MV-4-11 (cell line): ENCODE measurements around the gene HNRNPM.
"Not testable (repeated sequence)": the region's sequence is repeated elsewhere in the genome, so short reads cannot be mapped to it uniquely, and the experiment has no call there.

Experiments
- DNase-seq: peaks from one replicate; lab custom pipeline; 2025; lab: John Stamatoyannopoulos, UW

The HNRNPM gene

GRCh38 chr19:8444677-8445487 lies at the start of gene HNRNPM:
Gene HNRNPM, plus strand, starts transcription at chr19:8444975. Its CDS starts 24 bp downstream, at chr19:8444999.
- DNase-seq: peak; percentile 99

DNA sequence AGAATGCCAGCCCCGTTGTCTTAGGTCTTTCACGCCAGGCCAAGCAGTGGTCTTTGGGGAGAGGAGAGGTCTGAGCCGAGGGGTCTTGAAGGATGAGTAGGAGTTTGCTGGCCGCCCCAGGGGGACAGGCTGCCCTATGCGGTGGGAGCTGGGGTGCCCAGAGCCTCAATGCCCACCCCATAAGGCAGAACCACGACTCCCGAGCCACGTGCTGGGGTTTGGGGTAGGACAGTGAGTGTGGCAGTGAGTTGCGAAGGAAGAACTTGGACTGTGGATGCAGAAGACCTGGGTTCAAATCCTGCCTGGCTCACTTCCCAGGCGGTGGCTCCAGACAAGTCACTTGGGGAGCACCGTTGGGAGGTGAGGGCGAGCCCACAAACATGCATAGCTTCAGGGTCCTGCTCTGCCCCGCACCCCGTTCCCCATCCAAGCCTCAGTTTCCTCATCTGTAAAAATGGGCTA lies 49.1 kb upstream of the HNRNPM start:
- DNase-seq: no peak

- no peak for DNase-seq
These were observed 48.6 kb upstream of the HNRNPM start for GRCh38 chr19:8396185-8396562.

- DNase-seq: peak; percentile 52
These were observed 48.1 kb upstream of the HNRNPM start for GRCh38 chr19:8396563-8397203.

- DNase-seq: no peak
These were observed 47.5 kb upstream of the HNRNPM start for GRCh38 chr19:8397271-8397670.

DNA sequence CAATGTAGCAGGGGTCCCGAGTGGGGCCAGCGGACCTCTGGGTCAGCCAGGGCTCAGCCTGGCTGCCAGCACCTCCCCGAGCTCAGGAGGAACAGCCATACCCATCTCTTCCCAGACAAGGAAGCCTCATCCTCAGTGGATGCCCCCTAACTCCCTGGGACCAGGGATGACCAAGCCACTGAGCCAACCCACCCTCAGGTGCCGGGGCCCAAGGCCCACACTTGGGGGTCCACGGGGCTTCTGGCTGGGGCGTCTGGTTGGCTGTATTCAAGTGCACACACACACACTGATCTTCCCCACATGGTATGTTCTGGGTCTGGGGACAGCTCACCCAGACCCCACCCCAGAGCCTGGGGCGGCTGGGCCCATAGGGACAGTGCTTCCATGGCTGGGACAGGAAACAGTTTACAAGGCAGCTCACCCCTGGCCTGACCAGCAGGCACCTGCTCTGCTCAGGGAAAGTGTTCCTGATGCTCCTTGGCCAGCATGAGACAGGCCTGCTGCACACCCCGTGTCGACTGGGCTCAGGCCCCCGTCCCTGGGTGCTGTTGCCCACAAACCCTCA lies 46.9 kb upstream of the HNRNPM start:
- DNase-seq: no peak

- DNase-seq: no peak
These were observed 46.4 kb upstream of the HNRNPM start for GRCh38 chr19:8398311-8398771.

DNA sequence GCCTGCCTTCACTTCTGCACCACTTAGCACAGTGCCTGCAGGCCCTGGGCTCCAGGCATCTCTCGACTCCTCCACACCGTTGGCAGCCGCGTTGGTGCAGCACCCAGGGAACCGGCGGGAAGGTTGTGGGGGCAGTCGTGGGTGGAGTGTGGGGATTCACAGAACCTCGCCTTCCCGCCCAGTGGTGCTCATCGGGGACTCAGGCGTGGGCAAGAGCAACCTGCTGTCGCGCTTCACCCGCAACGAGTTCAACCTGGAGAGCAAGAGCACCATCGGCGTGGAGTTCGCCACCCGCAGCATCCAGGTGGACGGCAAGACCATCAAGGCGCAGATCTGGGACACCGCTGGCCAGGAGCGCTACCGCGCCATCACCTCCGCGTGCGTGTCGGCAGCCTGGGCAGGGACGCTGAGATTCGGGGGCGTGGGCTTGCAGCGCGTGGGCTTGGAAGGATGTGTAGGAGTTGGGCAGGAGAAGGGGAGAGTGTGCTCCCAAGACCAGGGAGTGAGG lies 45.0 kb upstream of the HNRNPM start:
- no peak for DNase-seq

DNA sequence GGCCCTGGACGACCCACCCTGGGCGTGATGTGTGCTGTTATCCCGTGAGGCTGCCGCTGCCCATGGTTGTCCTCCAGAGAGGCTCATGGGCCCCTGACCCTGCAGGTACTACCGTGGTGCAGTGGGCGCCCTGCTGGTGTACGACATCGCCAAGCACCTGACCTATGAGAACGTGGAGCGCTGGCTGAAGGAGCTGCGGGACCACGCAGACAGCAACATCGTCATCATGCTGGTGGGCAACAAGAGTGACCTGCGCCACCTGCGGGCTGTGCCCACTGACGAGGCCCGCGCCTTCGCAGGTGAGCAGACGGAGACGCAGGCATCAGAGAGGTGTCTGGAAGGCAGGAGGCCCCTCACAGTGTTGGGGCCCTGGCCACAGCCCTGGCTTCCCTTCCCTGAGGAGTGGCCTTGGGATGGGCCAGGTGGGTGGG lies 42.8 kb upstream of the HNRNPM start:
- DNase-seq: no peak

DNA sequence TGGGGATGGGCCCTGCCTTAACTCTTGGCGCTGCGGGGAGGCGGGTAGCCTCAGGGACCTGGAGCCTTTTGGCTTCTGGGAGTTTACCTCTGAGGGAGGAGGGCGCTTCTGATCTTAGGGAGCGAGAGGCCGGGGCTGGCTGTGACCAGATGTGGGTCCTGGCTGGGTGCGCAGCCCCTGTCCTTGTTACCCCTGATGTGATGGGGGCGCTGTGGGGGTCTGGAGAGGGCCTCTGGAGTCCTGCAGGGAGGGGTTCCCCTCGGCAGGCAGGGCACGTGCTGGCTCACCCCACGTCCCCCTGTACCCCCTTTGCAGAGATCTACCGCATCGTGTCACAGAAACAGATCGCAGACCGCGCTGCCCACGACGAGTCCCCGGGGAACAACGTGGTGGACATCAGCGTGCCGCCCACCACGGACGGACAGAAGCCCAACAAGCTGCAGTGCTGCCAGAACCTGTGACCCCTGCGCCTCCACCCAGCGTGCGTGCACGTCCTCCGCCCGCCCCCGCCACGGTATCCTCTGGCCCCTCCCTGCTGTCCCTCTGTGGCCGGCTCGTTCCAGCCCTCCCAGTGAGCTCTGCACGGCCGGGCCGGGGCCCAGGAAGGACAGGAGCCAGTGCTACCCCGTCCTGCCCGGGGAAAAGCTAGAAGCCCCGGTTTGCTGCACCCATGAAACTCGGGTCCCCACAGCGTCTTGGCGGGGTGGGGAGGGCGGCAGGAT lies 41.5 kb upstream of the HNRNPM start:
- DNase-seq: no peak

DNA sequence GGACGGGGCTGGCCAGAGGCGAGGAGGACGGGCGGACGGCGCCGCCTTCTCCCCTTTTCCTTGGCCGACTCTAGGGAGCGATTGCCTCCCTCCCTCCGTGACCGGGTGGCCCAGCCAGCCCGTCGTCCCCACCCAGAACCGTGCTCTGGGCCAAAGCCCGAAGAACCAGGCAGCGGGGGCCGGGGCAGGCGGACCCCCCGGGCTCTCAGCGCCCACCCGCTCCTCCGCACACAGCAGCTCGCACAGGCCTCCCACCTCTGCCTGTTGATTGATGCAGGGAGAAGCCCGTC lies 41.0 kb upstream of the HNRNPM start:
- DNase-seq: no peak

GRCh38 chr19:8404391-8405151 lies 40.2 kb upstream of the HNRNPM start:
- DNase-seq: no peak

DNA sequence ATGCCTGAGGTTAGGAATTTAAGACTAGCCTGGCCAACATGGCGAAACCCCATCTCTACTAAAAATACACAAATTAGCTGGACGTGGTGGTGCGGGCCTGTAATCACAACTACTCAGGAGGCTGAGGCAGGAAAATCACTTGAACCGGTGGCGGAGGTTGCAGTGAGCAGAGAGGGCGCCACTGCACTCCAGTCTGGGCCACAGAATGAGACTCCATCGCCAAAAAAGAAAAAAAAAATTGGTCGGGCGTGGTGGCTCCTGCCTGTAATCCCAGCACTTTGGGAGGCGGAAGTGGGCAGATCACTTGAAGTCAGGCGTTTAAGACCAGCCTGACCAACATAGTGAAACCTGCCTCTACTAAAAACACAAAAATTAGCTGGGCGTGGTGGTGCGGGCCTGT lies 34.1 kb upstream of the HNRNPM start:
- peak; percentile 66 for DNase-seq

GRCh38 chr19:8412783-8413628 lies 31.8 kb upstream of the HNRNPM start, which contains the start of gene MARCHF2:
Gene MARCHF2, plus strand, starts transcription at chr19:8413305. Its CDS starts 8,536 bp downstream, at chr19:8421841.
- peak; percentile 98 for DNase-seq

DNA sequence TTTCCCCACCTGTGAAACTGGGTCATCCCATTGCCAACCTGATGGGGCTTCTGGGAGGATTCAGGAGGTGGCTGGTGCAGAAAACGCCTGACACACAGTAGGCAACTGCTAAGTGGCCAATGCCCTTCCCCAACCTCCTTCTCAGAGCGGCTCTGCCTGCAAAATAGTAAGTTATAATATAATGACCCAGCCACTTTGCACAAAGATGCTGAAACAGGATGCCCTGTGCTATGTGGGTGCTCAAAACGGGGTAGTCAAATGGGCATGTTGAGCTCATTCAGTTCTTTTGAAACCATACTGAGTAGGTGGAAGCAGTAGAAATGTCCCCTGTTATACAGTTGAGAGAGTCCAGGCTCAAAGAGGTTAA lies 31.2 kb upstream of the HNRNPM start:
- DNase-seq: no peak

- no peak for DNase-seq
These were observed 28.0 kb upstream of the HNRNPM start for GRCh38 chr19:8416796-8417195.

GRCh38 chr19:8421484-8422461 lies 23.0 kb upstream of the HNRNPM start:
- no peak for DNase-seq

DNA sequence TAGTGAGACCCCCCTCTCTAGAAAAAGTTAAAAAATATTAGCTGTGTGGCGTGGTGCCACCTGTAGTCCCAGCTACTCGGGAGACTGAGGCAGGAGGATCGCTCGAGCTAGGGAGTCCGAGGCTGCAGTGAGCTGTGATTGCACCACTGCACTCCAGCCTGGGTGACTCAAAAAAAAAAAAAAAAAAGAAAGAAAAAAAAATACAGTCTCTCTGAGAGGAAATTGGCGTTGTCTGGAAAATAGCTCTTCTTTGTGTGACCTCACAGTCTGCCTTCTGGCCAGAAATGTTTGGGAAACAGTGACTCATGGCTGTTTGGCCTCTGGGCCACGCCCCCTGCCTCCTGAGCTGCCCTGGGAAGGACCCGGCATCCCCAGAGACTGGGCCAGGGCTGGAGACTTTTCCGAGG lies 21.0 kb upstream of the HNRNPM start:
- DNase-seq: peak; percentile 99

- not testable (repeated sequence) for DNase-seq
These were observed 19.4 kb upstream of the HNRNPM start for GRCh38 chr19:8425331-8425730.
